Gastroesophageal sphincter (tissue), 3 donors: Measurements from ENCODE around the gene CD300LG.

ENCODE experiments used
- EP300 ChIP-seq: sonication (generic); formaldehyde crosslinking; IDR thresholded peaks from one replicate; pipeline ENCODE4 v1.6.1; 2017; ENCODE audit warnings: antibody characterized with exemption, mild to moderate bottlenecking
- POLR2A ChIP-seq, 2 donors: fragments of 450-650 bp; IDR thresholded peaks; one replicate each; pipeline ENCODE4 v1.6.1; 2017; ENCODE audit warnings: antibody characterized with exemption in 2 of 2, mild to moderate bottlenecking in 2 of 2, moderate library complexity in 1 of 2
- POLR2AphosphoS5 ChIP-seq: sonication (generic); formaldehyde crosslinking; IDR thresholded peaks from one replicate; pipeline ENCODE4 v1.6.1; 2017; ENCODE audit warnings: antibody characterized with exemption
- TF ChIP-seq, protein P1 (sequence below), 4 experiments: fragments of 200-600 bp in 2 of 4; fragments of 450-650 bp in 2 of 4; sonication (generic) in 1 of 4; IDR thresholded peaks; one replicate each; pipeline ENCODE4 v1.5.1; 2017 to 2019; ENCODE audit warnings: antibody characterized with exemption in 4 of 4, mild to moderate bottlenecking in 2 of 4, moderate library complexity in 2 of 4

DNA sequence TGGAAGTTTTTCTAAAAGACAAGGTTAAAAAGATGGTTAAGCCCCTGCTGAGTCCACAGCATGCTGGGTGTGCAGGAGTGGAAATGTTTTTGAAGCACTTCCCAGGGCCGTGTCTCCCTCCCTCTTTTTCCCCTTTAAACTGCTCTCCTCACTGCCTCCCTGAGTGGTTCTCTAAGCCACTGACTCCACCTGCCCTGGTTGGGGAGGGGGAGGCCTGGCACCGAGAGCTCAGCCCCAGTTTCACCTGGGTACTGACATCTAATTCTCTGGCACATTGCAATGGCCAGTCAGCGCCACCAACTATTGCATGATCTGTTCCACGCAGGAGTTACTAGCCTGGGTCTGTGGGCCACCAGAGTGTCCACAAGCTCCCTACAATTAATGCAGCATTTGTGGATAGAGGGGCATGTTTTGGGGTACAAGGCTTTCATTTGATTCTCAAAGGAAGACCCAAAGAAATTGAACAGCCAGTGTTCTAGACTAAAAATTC lies 36.7 kb upstream of the CD300LG start:
- TF ChIP-seq EP300, result no peak
- TF ChIP-seq, protein P1, sequence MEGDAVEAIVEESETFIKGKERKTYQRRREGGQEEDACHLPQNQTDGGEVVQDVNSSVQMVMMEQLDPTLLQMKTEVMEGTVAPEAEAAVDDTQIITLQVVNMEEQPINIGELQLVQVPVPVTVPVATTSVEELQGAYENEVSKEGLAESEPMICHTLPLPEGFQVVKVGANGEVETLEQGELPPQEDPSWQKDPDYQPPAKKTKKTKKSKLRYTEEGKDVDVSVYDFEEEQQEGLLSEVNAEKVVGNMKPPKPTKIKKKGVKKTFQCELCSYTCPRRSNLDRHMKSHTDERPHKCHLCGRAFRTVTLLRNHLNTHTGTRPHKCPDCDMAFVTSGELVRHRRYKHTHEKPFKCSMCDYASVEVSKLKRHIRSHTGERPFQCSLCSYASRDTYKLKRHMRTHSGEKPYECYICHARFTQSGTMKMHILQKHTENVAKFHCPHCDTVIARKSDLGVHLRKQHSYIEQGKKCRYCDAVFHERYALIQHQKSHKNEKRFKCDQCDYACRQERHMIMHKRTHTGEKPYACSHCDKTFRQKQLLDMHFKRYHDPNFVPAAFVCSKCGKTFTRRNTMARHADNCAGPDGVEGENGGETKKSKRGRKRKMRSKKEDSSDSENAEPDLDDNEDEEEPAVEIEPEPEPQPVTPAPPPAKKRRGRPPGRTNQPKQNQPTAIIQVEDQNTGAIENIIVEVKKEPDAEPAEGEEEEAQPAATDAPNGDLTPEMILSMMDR (IDR thresholded peaks at IDR 0.05), result no peak
- no peak for TF ChIP-seq POLR2AphosphoS5
- no peak for TF ChIP-seq POLR2A (IDR thresholded peaks at IDR 0.05)
